Effector CD4-positive, alpha-beta T cell (primary cell): ENCODE data around the gene CERS4.
"Not testable (repeated sequence)": the region's sequence is repeated elsewhere in the genome, so short reads cannot be mapped to it uniquely, and the experiment has no call there.

Source experiments
- DNase-seq: peaks from one replicate; pipeline ENCODE4 v3.0.0-alpha.2; 2020
- total RNA-seq: gene quantifications from one replicate; lab custom pipeline; 2026; lab: John Stamatoyannopoulos, UW

The CERS4 gene, protein sequence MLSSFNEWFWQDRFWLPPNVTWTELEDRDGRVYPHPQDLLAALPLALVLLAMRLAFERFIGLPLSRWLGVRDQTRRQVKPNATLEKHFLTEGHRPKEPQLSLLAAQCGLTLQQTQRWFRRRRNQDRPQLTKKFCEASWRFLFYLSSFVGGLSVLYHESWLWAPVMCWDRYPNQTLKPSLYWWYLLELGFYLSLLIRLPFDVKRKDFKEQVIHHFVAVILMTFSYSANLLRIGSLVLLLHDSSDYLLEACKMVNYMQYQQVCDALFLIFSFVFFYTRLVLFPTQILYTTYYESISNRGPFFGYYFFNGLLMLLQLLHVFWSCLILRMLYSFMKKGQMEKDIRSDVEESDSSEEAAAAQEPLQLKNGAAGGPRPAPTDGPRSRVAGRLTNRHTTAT
- 17.4 reads per million, percentile 44 among the genes with 10 or more reads in this experiment for total RNA-seq

DNA sequence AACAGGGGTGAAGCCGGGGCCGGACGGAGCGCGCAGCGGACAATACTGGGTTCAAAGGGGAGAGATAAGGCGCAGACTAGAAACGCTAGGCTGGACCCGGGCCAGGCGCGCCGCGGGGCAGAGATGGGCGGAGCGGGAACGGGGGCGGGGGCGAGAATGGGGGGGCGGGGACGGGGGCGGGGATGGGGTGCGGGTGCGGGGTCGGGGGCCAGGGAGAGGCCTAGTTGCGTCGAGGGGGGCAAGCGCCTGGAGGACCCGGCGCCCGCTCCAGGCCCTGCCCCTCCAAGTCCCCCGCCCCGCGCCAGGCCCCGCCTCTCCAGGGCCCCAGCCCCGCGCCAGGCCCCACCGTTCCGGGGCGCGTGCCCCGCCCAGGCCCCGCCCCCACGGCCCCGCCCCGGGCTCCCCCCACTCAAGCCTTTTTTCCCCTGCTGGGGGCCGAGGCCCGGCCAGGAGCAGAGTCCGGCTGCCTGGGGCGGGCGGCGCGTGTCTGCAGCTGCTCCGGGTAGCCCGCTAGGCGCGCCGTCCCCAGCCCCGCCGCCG, at the start of gene CERS4:
Gene CERS4, plus strand, starts transcription at position 449 of the 540 bp plus-strand sequence. CDS start 41,707 bp downstream, outside the sequence.
- DNase-seq: peak; percentile 65

DNA sequence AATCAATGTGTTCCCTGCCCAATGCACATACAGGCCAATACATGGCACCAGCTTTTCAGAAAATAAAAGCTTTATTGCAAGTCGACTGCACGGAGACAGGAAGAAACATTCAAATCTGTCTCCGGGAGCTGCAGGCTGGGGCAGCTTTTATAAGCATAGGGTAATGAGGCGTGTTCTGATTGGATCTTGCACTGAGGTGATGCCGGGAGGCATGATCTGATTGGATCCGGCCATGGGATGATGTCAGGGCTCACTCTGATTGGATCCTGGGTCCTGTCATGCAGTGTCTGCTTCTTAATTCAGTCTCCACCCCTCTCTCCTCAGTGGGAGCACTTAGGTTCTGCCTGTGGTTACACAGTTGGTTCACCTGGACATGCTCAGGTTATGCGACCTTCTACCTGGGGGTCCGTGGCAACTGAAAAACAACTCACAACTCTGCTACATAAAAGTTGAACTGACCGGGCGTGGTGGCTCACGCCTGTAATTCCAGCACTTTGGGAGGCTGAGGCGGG, 48.0 kb upstream of the CERS4 start:
- DNase-seq: no peak

DNA sequence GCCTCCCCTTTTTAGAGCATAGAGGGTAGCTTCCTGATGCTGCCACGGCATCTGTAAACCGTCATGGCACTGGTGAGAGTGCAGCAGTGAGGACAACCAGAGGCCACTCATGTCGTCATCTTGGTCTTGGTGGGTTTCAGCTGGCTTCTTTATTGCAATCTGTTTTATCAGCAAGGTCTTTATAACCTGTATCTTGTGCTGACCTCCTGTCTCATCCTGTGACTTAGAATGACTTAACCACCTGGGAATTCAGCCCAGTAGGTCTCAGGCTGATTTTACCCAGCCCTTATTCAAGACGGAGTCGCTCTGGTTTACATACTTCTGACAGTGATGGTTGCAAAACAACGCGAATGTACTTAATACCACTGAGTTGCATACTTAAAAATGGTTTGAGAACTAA, 45.4 kb upstream of the CERS4 start:
- no peak for DNase-seq

DNA sequence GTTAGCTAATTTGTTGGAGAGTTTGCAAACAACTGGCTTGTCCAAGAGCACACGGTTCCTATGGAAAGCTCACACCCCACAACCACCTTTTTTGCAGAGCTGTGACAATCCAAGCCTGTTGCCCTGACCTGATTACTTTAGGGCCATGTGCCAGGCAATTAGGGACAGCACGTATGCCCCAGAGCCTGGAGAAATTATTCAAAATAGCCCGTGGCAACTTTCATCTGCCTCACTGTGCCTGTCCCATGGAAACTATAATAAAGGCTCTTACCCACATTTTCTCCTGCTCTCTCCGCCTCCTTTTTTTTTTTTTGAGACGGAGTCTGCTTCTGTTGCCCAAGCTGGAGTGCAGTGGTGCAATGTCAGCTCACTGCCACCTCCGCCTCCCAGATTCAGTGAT, 41.2 kb upstream of the CERS4 start:
- DNase-seq: no peak

DNA sequence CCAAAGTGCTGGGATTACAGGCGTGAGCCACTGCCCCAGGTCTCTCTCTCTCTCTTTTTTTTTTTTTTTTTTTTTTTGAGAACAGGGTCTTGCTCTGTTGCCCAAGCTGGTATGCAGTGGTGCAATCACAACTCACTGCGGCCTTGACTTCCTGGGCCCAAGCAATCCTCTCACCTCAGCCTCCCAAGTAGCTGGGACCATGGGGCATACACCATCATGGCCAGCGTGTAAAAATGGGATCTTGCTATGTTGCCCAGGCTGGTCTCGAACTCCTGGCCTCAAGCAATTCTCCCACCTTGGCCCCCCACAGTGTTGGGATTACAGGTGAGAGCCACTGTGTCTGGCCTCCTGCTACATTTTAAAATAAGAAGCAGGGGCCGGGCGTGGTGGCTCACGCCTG, 40.6 kb upstream of the CERS4 start:
- DNase-seq: no peak

DNA sequence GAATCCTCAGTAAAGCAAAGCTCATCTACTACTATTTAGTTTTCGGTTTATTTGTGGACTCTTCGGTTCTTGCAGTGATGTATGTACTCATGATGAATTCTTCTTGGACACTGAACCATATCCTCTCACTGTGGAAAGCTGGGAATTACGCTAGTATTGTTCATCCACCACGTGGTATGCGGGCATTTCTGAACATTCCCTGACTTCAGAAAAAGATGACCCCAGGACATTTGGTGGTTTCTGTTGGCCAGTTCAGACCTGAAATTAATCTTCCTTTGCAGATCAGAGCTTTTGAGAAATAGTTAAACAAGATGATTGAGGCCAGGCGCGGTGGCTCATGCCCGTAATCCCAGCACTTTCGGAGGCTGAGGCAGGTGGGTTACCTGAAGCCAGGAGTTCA, 34.5 kb upstream of the CERS4 start:
- DNase-seq: no peak

DNA sequence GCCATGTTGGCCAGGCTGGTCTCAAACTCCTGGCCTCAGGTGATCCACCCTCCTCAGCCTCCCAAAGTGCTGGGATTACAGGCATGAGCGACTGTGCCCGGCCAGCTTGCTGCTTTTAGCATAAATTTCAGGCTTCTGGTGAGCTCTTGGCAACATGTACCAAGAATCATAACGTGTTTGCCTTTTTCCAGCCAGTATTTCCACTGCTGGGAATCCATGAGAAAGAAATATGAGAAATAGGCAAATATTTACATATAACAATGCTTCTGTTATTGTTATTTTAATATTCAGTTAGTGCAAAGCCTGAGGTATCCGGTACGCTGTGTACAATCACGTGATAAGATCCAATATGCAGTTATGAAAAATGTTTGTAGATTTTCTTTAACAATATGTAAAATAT, 29.2 kb upstream of the CERS4 start:
- DNase-seq: no peak

DNA sequence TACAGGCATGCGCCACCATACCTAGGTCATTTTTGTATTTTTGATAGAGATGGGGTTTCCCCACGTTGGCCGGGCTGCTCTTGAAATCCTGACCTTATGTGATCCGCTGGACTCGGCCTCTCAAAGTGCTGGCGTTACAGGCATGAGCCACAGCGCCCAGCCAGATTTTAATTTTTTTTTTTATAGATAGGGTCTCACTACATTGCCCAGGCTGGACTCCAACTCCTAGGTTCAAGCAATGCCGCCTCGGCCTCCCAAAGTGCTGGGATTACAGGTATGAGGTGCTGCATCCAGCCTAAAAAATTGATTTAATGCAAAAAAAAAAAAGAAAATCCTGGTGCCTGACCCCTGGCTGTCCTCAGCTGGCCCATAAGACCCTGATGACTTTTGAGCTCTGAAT, 24.9 kb upstream of the CERS4 start:
- DNase-seq: no peak

DNA sequence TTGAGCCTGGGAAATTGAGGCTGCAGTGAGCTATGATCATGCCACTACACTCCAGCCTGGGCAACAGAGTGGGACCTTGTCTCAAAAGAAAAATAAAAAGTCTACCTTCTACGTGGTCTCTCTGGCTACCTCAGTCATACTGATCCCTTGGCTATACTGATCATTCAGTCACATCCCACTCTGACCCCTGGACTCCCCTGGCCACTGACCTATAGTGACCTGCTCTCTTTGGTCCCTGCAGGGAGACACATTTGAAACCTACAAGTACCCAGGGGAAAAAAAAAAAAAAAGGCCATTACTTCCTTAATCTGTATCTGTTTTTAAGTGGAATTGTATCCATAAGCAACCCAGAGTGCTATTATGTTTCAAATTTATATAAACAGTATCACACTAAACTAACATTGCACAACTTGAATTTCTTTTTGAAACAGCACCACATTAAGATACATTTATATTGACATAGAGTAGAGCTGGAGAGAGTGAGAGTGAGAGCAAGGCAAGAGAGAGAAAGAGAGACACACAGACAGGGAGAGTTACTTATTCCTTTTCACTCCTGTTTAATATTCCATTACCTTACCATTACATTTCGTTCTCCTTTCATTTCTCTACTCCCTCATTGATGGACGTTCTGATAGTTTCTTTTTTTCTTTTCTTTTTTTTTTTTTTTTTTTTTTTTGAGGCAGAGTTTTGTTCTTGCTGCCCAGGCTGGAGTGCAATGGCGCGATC, 23.7 kb upstream of the CERS4 start:
- DNase-seq: no peak

DNA sequence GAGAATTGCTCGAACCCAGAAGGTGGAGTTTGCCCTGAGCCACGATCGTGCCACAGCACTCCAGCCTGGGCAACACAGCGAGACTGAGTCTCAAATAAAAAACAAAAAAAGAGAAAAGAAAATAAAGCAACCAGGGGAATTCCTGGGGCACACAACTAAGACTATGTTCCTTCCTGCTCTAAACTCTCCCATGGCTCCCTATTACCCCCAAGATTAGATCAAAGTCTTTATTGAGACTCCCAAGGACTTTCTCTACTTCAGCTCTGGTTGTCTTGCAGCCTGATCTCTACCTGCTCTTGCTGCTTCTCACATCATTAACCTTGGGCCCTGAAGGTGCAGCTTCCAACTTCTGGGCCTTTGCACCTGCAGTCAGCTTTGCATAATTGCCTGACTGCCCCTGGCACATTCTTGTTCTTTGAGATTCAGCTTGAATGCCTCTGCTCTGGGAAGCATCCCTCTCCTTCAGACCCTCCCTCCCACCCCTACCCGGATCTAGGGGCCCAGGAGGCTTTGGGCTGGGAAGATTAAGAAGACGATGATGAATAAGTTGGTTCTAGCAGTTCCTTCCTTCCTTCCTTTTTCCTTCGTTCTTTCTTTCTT, 16.8 kb upstream of the CERS4 start:
- no peak for DNase-seq

DNA sequence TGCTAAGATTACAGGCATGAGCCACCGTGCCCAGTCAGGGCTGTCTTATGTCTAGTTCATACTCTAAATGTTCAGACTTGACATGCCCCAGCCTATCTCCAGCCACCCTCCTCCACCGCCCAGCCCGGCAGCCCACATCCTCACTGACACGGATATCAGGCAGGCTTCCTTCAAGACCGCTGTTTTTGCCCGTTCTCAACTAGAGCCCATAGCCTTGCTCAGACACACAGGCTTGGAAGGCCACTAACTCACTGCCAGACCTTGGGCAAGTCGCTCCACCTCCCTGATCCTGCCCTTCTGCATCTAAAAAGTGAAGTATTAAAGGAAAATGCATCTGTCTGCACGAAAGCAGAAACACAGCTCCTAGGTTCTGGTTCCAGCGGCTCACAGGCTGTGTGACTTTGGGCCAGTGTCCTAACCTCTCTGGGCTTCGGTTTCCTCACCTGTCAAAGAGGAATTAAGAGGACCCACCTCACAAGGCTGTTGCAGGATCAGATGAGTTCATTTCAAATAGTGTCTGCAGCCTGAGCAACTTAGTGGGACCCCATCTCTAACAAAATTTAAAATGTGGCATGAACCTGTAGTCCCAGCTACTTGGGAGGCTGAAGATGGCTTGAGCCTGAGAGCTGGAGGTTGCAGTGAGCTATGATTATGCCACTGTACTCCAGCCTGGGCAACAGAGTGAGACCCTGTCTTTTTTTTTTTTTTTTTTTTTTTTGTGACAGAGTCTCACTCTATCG, 14.5 kb upstream of the CERS4 start:
- peak; percentile 22 for DNase-seq

DNA sequence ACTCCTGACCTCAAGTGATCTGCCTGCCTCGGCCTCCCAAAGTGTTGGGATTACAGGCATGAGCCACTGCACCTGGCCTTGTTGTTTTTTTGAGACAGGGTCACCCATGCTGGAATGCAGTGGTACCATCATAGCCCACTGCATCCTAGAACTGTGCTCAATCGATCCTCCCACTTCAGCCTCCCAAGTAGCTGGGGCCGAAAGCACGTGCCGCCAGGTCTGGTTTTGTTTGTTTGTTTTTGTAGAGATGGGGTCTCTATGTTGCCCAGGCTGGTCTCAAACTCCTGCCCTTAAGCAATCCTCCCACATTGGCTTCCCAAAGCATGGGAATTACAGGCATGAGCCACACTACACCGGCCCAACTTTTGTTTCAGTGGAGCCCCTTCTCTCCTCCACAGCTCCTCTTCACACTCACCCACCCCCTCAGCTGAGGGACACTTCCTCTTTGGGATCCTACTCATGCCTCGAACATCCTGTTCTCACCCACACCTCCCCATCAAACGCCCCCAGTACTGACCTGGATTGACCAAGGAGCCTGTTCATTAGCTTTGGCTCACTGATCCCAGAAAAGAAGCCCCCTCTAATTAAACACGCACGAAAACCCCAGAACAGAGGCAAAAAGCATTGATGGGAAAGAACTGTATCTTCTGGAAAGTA, 12.8 kb upstream of the CERS4 start:
- no peak for DNase-seq

DNA sequence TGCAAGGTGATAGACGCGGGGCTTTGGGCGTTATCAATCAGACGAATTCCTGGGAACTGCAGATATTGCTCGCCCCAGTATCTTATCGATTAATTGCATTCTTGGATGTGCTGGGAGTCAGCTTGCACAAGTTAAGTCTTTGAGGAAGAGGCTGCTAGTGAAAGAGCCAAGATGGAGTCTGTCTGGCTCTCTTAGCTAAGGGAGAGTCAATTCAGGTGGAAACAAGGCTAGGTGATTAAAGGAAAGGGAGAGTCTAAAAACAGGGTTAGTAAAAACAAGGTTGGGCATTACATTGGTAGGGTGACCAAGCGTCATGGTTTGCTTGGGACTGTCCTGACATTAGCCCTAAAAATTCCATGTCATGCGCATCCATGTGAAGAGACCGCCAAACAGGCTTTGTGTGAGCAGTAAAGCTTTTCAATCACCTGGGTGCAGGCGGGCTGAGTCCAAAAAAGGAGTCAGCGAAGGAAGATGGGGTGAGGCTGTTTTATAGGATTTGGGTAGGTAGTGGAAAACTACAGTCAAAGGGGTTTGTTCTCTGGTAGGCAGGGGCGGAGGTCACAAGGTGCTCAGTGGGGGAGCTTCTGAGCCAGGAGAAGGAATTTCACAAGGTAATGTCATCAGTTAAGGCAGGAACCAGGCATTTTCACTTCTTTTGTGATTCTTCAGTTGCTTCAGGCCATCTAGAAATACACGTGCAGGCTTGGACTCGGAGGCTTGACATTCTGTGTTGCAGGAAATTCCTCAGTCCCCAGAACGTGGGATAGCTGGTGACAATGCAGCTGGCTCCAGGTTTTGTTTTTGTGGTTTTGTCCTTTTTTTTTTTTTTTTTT, 5.7 kb upstream of the CERS4 start:
- not testable (repeated sequence) for DNase-seq

DNA sequence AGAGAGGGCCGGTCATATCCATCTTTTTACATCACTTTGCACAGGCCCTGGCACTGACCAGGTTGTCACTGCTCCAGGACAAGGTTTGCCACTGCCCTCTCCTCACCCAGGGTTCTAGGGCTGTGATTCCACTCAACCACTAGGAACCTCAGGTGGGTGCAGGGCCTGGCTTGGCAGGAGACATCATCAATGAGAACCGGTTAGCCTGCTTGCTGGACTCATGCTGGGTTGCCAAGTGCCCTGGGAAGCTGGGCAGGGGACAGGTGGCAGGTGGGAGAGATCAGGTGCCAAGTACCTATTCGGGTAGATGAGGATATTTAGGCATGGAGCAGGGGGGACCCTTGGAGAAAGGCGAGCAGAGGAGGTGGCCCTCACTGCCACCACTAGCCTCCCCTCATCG, 4.2 kb upstream of the CERS4 start:
- DNase-seq: no peak

DNA sequence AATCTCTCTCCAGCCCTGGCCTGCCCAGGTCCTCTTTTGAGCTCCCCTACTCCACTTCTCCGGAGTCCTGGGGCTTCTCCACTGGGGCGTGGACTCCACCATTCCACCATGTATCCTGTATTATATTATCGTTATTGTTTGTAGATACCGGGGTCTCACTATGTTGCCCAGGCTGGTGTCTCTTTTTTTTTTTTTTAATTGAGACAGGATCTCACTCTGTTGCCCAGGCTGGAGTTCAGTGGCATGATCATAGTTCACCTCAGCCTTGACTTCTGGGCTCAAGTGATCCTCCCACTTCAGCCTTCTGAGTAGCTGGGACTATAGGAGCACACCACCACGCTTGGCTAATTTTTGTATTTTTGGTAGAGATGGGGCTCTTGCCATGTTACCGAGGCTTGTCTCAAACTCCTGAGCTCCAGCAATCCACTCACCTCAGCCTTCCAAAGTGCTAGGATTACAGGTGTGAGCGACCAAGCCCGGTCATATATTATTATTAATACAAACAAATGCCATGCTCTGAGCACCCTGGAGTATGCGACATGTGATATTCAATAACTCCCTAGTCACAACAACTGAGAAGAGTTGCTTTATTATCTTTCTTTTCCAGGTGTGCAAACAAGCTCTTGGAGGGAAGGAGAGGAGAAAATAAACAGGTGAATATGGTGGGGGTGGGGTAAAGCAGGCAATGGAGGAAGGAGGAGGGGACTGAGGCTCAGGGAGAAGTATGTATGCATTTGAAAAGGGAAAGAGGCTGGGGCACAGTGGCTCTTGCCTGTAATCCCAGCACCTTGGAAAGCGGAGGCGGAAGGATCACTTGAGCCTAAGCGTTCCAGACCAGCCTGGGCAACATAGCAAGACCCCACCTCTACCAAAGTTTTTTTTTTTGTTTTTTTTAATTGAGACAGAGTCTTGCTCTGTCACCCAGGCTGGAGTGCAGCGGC, 2.8 kb upstream of the CERS4 start:
- no peak for DNase-seq

DNA sequence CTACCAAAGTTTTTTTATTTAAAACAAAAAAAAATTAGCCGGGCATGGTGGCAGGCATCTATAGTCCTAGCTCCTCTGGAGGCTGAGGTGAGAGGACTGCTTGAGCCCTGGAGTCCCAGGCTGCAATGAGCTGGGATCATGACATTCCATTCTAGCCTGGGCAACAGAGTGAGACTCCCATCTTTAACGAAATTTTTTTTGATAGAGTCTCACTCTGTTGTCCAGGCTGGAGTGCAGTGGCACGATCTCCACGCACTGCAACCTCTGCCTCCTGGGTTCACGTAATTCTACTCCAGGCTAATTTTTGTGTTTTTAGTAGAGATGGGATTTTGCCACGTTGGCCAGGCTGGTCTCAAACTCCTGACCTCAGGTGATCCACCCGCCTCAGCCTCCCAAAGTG, 1.8 kb upstream of the CERS4 start:
- not testable (repeated sequence) for DNase-seq

DNA sequence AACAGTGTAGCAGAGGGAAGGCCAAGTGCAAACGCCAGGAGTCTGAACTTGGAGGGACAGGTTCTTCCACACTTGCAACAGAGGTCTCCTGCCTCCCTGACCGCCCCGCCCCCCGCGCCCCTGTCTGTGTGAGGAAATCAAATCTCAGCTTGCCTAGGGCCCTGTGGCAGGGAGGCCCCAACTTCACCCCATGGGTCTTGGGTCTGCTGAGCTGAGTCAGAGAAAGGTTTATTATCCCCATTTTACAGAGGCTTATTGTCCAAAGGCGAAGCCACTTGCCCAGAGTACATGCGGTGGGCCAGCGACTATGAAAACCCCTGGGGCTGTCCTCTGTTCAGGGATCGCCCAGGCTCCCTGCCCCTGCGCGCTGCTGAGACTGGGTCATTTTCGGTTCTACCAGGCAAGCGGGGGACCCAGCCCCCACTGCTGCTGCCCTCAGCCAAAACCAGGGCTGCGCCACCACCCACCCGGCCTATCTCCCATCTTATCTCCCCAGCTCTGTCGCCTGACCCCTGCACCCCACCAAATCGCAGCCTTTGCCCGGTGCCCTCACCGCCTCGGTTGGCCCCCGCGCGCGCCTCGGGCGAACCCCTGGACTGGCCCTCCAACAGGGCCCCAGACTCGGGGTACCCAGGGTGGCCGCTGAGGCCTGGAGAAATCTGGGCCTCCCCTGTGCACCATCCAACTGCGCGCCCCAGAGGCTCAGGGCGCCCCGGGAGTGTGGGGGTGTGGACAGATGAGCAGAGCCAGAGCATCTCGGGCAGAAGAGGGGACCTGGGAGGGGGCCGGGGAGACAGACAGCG, 850 bp upstream of the CERS4 start:
- DNase-seq: no peak

DNA sequence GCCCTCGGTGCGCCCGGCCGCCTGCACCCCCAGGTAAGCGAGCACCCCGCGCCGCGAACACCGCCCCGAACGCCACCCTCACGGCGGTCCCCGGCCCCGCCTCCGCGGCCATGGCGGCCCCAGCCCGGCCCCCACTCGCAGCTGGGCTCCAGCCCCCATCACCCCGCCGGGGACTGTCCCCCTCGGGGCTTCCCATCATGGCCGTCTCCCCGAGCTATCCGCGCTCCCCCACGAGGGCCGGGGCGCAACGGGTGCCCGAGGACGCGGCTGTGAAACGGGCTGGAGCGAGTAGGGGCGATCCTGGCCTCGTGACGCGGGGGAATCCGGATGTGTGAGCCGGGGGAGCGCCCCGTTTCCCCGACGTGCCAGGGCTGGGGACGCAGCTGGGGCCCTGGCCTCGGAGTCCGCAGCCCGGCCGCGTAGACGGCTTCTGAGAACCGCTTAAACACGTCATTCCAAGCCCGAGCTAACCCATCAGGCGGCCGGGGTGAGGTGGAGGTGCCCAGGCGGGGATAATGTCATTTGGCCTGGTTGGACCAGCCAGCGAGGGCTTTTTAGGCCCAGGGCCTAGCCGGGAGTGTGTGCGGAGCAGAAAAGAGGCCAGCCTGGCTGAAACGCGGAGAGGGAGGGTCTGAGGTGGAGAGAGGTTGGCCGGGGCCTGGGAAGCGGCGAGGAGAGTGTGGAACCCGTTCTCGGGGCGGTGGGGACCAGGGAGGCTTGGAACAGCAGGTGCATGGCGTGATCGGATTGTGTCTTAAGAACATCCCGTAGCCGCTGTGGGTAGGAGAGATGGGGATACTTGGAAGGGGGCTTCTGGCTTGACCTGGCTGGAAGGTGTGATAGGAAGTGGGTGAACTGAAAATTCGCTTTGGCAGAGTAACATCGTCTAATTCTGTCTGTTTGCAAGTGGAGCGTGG, 550 bp downstream of the CERS4 start:
- DNase-seq: peak; percentile 70
